ENCODE measurements around the gene SNRPA1.
"Not testable (repeated sequence)": the region's sequence is repeated elsewhere in the genome, so short reads cannot be mapped to it uniquely, and the experiment has no call there.

Gene SNRPA1

GRCh38 chr15:101288905-101289513 is 6.0 kb downstream of the SNRPA1 start:
- DNase-seq = peak; percentile 16

DNA sequence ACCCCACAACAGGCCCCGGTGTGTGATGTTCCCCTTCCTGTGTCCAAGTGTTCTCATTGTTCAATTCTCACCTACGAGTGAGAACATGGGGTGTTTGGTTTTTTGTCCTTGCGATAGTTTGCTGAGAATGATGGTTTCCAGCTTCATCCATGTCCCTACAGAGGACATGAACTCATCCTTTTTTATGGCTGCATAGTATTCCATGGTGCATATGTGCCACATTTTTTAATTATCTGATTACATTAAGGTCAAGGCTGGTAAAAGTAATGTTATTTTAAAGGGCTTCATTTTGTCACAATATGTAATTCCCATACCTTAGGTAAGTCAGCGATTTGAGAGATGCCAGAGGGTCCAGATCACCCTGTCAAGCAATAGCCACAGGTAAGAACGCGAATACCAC is 7.7 kb downstream of the SNRPA1 start:
- not testable (repeated sequence) for DNase-seq

- no peak for DNase-seq
Observed at GRCh38 chr15:101286471-101287114, 8.5 kb downstream of the SNRPA1 start.

GRCh38 chr15:101283931-101284330 is 11.1 kb downstream of the SNRPA1 start:
- no peak for DNase-seq

- no peak for DNase-seq
Observed at GRCh38 chr15:101280007-101280406, 15.0 kb downstream of the SNRPA1 start.

DNA sequence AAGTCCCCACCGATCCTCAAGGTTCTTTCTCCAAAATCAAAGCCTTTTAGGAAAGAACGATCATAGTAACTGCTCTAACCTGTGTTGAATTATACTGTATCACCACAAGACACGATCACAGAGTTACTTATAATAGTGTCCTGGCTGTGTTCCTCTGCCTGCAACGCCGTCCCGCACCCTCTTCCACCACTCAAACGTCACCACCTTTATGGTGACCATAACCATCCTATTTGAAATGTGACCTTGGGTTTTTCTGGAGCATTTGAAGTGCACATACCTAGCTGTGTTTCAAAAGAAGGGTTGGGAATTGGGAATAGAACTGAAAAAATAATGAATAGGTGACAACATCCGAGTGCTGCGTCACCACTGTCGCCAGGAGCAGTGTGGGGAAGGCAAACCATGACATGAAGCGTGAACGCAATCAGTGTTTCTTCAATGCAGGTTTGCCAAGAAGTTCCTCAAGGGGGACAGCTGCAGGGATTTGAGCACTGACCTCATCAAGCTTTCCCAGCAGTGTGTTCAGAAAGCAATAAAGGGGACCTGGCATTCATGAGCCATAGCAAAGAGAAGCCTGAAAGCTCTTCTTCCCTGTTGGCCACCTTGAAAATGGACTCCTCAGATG is 17.0 kb downstream of the SNRPA1 start:
- DNase-seq = no peak

GRCh38 chr15:101277038-101277822 is 17.8 kb downstream of the SNRPA1 start, which contains the start of gene SELENOS:
Gene SELENOS (minus strand): TSS chr15:101277485. CDS start chr15:101277417, 68 bp downstream.
- peak; percentile 73 for DNase-seq

GRCh38 chr15:101276501-101277037 is 18.5 kb downstream of the SNRPA1 start:
- DNase-seq = no peak

DNA sequence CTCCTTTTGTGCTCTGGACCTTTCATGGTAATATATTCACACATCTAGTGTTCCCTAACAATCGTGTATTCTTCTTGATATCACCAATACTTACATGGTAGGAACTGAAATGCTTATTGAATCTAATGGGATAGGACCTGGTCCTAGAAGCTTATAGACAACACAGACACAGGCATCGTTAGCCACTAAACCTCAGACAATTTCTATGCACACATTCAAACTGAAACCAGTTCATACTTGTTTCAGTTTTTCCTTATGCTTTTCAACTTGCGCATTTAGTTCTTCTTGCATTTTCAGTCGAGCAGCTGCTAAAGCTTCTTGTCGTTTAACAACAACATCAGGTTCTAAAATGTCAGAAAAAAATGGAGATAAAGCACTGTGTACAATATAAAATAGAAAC is 20.0 kb downstream of the SNRPA1 start:
- DNase-seq = no peak

DNA sequence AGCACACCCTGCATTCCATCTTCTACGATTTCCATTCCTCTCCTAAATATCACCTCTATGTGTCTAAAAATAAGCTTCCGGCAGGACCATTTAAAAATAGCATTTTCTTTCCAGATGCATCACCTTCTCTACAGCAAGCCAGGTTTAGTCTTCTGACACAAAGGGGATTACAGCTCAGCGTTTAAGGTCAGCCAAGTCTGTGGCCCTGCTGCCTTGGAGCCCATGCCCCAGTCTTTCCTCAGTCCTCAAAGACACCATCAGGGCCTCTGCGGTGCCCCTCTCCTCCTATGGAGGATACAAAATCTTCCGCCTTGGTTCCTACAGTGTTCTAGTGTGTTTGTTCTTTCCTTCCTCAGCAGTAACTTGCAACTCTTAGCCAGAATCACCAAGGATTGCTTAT is 21.5 kb downstream of the SNRPA1 start:
- DNase-seq = no peak

DNA sequence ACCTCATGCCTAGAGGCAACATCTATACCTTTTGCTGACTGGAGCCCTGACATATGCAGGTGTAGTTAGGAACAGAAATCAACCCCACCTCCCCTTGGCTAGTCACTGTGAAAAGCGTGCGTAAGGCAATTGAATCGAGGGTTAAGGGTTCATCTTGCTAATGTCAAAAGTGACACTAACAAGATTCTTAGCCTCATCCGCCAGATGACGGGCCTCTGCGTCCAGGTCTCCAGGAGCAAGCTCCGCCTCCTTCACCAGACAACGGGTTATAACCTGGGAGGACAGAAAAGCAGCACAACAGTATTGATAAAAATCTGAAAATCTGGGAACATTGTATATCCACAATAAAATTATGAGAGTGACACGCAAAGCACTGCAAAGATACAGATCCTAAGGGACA is 22.5 kb downstream of the SNRPA1 start:
- DNase-seq = no peak

DNA sequence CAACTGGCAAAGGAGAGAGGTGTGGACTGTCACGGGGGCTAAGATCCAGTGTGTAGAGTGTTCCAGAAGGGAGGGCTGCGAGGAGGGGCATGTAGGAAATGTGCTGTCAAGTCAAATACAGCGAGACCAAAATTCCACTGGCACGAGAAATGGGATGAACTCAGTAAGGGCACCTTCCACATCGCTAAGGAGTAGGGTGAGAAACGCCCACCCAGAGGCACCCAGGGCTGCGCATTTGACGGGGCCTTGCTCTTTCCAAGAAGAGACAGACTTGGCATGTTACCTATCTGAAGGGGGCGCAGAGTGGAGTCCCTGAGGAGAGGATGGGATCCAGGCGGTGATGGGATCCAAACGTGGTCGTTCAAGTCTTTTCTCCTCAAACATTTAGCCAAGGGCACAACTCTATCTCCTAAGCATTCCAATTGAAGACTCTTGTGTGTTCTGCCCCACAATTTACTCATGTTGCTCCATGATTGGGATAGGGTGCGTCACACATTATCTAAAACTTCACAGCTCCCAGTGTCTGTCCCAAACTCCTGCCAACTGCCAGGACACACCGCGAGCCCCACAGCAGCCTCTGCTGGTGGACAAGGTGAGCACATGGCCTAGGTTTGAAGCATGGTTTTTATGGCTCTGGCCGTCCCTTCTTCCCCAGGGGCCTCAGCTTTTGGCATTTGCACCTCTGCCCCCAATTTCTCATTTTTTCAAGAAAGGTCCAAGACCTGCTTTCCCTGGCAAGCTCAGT is 25.4 kb downstream of the SNRPA1 start:
- no peak for DNase-seq

DNA sequence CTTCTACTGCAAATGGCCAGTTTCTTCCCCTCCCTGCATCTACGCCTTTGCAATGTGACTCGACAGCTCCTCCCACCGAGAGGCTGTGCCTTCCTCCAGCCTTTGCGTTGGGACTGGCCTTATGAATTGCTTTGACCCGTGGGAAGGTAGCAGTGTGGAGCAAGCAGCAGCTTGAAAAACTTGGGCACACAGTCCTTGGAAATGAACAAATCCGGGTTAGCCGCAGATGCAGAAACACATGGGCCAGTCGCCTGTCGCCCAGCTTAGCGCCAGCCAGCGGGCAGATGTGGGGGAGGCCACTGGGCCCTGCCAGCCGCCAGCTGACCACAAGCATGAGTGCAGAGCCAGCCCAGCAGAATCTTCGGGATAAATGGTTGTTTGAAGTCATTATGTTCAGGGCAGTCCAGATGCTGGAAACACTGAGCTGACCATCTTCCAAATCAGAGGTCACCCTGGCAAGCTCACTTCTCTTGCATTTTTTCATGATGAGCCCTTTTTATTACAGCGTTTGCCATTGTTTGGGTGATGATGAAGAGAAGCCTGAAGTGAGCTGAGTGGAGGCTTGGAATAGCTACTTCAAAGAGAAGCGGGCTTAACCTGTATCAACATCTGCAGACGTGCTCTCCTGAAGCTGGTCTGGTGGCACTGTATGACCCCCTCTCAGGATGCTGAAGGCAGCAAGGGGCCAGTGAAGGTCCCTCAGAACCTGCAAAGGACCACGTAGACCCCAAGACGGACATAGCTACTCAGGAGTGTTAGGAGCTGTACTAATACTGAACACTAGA is 27.5 kb downstream of the SNRPA1 start:
- DNase-seq = no peak

DNA sequence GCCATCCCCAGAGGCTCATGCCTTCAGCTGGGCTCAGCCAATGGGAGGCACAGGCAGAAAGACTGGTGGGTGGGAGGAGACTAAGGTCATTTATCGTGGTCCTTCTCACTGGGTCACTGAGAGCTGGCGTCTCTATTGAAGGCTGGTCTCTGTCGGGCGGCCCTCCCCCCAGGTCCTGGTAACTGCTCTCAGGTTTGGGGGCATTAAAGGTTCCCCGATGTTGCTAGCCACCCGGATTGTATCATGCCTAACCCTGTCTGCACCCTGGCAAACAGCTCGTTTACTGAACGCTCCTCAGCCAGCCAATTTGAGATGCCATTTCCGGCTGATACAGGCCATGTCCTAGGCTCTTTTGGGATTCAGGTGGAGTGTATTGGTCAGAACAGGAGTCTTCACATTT is 28.3 kb downstream of the SNRPA1 start:
- no peak for DNase-seq

- no peak for DNase-seq
Observed at GRCh38 chr15:101266034-101266433, 29.0 kb downstream of the SNRPA1 start.

DNA sequence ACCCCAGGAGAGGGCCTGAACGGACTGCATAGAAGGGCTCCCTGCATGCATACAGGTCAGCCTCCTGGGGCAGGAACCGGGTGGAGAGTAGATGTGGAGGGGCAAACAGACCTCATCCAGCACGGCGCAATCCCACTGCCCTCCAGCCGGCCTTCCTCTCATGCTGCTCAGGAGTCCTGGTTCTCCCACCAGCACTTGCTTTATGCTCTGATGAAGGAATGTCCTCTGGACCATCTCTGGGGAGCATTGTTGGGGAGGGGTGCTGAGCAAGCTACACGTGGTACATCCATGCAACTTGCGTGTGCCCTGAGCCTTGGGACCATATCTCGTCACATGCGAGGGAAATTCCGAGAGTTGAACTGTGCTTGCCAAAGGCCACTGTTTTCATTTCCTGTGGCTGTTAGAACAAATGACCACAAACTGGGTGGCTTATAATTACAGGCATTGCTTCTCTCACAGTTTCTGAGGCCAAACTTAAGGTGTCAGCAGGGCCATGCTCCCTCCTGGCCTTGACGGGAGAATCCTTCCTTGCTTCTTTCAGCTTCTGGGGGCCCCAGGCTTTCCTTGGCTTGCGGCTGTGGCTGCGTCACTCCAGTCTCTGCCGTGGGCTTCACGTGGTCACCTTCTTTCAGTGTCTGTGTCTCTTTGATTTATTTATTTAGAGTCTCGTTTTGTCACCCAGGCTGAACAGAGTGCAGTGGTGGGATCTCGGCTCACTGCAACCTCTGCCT is 30.0 kb downstream of the SNRPA1 start:
- no peak for DNase-seq

DNA sequence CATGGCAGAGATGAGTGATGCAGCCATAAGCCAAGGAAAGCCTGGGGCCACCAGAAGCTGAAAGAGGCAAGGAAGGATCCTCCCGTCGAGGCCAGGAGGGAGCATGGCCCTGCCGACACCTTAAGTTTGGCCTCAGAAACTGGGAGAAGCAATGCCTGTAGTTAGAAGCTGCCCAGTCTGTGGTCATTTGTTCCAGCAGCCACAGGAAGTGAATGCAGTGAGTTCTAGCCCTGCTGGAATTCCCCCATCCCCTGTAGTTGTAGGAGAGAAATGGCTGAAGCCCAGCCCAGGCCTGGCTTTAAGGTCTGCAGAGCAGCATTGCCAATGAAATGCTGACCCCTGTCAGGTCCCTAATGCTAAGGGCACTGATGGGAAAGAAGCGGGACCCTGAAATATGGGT is 31.0 kb downstream of the SNRPA1 start:
- no peak for DNase-seq

- DNase-seq = no peak
Observed at GRCh38 chr15:101262551-101262950, 32.5 kb downstream of the SNRPA1 start.

GRCh38 chr15:101258238-101259144 is 36.6 kb downstream of the SNRPA1 start:
- DNase-seq = no peak

DNA sequence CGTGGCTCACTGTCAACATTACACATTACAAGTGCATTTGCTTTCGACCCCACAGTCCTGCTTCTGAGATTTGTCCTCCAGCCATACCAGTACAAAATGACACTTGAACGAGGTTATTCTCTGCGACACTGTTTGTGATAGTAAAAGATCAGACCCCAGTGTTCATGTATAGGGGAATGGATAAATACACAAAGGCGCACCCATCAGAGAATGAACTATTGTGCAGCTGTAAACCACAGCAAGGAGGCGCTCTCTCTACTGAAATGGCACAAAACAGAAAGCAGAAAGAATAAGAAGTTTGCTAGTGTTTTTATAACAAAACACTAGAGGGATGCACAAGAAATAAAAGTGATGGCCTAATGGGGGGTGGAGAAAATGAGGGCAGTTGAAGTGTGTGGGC is 38.3 kb downstream of the SNRPA1 start:
- DNase-seq = no peak

All from NCI-H1048 (cell line).